GM19351 (cell line): ENCODE data around the gene FHIT.
A peak's percentile ranks its signal among the peaks of the same experiment; 100 is the strongest.

Source experiments
- ATAC-seq: cut with Tn5 transposase; IDR thresholded peaks from one replicate; pipeline ENCODE4 v1.9.1; 2021; ENCODE audit warnings: mild to moderate bottlenecking, moderate library complexity; ENCODE audit not compliant: unreplicated experiment

The FHIT gene

GRCh38 chr3:60095516-60095915 lies 1155.7 kb downstream of the FHIT start:
- ATAC-seq: no peak

- no peak for ATAC-seq
Observed at GRCh38 chr3:60094392-60094947, 1156.8 kb downstream of the FHIT start.

- no peak for ATAC-seq
Observed at GRCh38 chr3:60090548-60090947, 1160.7 kb downstream of the FHIT start.

GRCh38 chr3:60086811-60087210 lies 1164.4 kb downstream of the FHIT start:
- peak; percentile 94 for ATAC-seq

- no peak for ATAC-seq
Observed at GRCh38 chr3:60085649-60086048, 1165.6 kb downstream of the FHIT start.

- ATAC-seq: peak; percentile 71
Observed at GRCh38 chr3:60081381-60082095, 1169.7 kb downstream of the FHIT start.

- no peak for ATAC-seq
Observed at GRCh38 chr3:60080648-60081047, 1170.6 kb downstream of the FHIT start.

GRCh38 chr3:60079076-60079475 lies 1172.2 kb downstream of the FHIT start:
- ATAC-seq: peak; percentile 39

GRCh38 chr3:60076331-60076730 lies 1174.9 kb downstream of the FHIT start:
- ATAC-seq: no peak

GRCh38 chr3:60073942-60074341 lies 1177.3 kb downstream of the FHIT start:
- no peak for ATAC-seq

- no peak for ATAC-seq
Observed at GRCh38 chr3:60073228-60073627, 1178.0 kb downstream of the FHIT start.

- ATAC-seq: no peak
Observed at GRCh38 chr3:60070366-60070765, 1180.9 kb downstream of the FHIT start.

GRCh38 chr3:60065227-60065868 lies 1185.9 kb downstream of the FHIT start:
- ATAC-seq: no peak

- ATAC-seq: no peak
Observed at GRCh38 chr3:60064210-60065178, 1186.8 kb downstream of the FHIT start.

GRCh38 chr3:60056404-60056803 lies 1194.8 kb downstream of the FHIT start:
- ATAC-seq: no peak

- no peak for ATAC-seq
Observed at GRCh38 chr3:60055765-60056164, 1195.5 kb downstream of the FHIT start.

GRCh38 chr3:60053526-60054265 lies 1197.6 kb downstream of the FHIT start:
- no peak for ATAC-seq

GRCh38 chr3:60048447-60048848 lies 1202.8 kb downstream of the FHIT start:
- no peak for ATAC-seq

- no peak for ATAC-seq
Observed at GRCh38 chr3:60047426-60048200, 1203.6 kb downstream of the FHIT start.

- ATAC-seq: no peak
Observed at GRCh38 chr3:60046210-60046609, 1205.0 kb downstream of the FHIT start.
